HG02870 (cell line): ENCODE results near the gene MACIR.
A peak's percentile ranks its signal among the peaks of the same experiment; 100 is the strongest.
"Not testable (repeated sequence)": the region's sequence is repeated elsewhere in the genome, so short reads cannot be mapped to it uniquely, and the experiment has no call there.

ENCODE experiments used
- ATAC-seq: cut with Tn5 transposase; IDR thresholded peaks from one replicate; pipeline ENCODE4 v1.9.1; 2021; ENCODE audit warnings: mild to moderate bottlenecking, moderate library complexity; ENCODE audit not compliant: unreplicated experiment

Gene MACIR, protein sequence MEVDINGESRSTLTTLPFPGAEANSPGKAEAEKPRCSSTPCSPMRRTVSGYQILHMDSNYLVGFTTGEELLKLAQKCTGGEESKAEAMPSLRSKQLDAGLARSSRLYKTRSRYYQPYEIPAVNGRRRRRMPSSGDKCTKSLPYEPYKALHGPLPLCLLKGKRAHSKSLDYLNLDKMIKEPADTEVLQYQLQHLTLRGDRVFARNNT

DNA sequence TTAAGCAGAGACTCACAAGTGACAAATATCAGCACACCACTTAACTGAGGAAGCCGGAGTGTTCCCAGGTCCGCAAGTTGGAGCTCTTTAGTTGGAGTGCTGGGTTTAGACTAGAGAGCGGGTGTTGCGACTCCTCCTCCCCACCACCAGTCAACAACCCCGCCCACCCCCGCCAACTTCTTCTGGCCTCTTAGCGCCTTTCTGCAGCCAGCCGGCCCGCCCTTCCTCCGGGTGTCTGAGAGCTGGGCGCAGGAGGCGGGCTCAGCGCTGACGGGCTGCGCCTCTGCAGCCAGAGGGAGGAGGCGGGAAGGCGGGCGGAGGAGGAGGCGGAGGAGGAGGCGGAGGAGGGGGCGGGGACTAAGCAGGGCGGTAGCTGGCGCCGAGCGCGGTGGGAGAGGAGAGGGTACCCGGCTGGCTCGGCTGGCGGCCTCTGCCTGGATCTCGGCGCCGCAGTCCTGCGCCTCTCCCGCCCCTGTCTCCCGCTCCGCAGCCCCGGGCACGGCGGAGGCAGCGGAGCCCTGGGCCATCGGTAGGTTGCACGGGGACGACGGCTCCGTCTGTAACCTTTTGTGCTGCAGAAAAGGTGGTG is at the start of gene MACIR:
TSS of gene MACIR (plus strand) at position 396 of the 589 bp plus-strand sequence. CDS start 17,157 bp downstream, outside the sequence.
- peak; percentile 78 for ATAC-seq

DNA sequence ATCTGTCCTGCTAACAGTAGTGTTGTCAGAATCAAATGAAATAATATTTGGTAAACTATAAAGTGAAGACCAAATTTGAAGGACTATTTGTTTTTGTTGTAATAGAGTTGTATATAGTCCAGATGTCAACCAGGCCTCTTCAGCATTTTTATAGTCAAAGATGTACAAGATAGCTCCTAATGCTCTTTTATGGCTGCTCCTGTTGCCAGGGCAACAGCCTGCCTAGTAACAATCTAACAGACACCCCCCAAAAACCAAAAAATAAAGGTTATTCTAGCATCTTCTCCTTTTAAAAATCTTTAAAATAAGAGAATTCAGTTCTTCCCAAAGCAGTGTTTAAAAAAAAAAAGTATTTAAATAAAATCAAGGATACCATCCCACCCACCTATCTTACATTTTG is 49.5 kb upstream of the MACIR start:
- no peak for ATAC-seq

DNA sequence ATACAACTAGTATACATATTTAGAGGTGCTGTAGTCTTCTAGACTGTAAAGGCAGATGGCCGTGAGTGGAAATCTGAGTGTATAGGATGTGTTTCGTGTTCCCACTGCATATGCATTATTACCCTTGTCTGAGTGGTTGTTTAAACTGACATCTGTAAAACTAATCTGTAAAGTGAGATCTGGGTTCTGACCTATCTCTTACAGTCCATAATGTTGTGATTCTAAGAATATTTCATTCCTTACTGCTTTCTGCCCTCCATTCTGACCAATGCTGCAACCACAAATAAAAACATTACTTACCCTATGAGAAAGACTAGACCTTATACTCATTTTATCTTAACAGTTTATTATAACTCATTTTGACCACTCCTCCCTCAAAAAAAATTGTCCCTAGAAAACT is 47.6 kb upstream of the MACIR start:
- ATAC-seq, result no peak

DNA sequence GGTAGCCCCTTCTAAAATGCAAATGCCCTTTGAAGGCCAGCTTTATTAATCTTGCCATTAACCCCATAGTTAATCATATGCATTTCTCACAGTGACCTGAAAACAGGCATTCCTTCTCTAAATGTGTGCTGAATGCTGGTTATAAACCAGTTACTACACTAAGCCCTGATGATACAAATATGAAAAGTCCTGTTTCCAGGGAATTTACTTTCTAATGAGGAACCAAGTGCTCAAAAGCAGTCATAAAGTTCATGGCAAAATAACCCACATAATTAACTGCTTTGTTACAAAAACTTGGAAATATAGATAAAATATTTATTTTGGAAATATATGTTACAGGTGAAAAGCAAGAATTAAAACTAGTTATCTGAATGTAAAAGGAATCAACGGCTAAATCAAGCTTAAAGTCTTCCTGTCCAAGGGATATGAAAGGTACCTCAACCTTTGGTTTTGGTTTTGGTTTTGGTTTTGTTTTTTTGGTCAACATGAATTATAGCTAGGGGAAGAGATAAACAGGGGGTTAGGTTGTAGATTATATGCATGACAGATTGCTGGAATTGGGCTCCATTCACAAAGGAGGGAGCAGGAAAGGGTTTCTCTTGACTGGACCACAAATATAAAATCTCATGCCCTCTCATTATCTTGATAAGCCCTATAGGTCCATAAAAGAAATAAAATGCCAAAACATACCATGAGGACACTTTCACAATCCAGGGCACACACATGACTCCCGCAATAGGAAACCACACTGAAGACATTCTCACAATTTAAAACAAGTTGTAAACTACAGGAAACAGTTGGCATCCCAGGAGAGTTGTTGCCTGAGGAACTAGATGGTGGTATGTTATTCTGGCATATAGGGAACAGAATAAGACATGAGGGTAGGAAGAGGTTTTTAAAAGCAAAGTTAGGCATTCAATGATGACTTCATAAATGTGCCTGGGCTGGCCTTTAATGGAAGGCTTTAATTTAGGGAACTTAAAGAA is 46.7 kb upstream of the MACIR start:
- peak; percentile 55 for ATAC-seq

DNA sequence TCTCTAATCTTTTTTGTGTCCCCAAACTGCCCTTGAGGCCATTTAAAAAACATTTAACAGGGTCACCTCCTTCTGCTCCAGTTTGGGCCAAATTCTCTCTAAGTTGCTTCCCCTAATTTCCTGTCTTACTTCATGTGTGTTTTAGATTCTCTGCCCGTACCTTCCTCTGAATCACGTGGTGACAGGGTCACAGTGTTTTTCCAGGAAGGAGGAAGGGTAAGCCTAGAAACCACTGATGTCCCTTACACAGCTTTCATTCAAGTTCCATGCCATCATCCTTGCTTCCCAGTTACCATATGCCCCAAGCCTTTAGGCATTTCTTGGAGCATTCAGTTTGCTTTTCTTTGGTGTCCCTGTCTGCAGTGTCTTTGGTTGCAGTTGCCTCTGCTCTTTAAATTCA is 42.4 kb upstream of the MACIR start:
- no peak for ATAC-seq

DNA sequence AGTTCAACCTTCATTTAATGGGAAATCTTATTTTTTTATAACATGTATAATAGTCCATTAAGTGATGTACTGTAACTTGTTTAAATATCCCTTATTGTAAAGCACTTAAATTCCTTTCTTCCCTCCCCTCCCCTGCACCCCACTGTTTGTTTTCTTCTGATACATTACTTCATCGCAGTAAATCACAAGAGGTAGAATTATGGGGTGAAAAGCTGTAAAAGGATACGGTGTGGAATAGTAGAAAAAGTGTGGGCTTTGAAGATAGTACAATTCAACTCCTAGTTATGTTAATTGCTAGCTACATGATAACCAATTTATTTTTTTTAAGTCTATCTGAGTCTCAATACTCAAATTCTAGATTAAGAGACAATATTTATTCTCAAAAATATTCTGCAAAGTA is 41.9 kb upstream of the MACIR start:
- no peak for ATAC-seq

DNA sequence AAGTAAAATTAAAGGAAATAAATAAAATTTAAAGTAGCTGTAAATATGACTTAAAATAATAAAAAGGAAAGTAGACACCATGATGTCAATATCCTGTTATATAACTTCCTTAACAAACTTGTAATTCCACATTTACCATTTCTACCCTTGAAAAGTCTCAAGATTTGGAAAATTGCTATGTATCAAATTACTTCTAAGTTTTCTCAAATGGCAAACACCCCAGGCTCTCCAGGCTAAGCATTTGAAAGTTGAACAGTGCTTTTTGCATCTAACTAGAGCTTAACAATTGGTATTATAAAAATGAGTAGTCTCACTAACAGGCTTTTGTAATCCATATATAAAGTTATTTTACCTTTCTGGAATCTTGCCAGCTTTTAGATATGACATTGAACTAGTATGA is 41.5 kb upstream of the MACIR start:
- no peak for ATAC-seq

DNA sequence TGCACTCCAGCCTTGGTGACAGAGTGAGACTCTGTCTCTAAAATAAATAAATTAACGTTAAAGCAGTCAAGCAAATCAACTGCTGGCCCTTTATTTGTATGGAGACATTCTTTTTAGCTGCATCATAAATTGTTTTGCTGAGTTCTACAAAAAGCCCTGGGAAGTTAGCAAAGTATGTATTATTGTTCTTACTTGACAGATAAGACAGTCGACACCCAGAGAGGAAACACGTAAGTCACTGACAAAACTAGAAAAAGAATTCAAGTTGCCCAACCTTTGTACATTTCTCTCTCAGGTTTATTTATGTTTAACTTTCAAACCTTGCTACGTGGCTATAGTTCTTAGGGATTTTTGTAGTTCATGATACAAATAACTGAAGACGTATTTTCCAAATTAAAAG is 40.4 kb upstream of the MACIR start:
- no peak for ATAC-seq

DNA sequence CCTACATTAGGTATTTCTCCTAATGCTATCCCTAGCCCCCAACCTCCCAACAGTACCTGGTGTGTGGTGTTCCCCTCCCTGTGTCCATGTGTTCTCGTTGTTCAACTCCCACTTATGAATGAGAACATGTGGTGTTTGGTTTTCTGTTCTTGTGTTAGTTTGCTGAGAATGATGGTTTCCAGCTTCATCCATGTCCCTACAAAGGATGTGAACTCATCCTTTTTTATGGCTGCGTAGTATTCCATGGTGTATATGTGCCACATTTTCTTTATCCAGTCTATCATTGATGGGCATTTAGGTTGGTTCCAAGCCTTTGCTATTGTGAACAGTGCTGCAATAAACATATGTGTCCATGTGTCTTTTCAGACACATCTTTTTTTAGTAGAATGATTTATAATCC is 39.5 kb upstream of the MACIR start:
- not testable (repeated sequence) for ATAC-seq

DNA sequence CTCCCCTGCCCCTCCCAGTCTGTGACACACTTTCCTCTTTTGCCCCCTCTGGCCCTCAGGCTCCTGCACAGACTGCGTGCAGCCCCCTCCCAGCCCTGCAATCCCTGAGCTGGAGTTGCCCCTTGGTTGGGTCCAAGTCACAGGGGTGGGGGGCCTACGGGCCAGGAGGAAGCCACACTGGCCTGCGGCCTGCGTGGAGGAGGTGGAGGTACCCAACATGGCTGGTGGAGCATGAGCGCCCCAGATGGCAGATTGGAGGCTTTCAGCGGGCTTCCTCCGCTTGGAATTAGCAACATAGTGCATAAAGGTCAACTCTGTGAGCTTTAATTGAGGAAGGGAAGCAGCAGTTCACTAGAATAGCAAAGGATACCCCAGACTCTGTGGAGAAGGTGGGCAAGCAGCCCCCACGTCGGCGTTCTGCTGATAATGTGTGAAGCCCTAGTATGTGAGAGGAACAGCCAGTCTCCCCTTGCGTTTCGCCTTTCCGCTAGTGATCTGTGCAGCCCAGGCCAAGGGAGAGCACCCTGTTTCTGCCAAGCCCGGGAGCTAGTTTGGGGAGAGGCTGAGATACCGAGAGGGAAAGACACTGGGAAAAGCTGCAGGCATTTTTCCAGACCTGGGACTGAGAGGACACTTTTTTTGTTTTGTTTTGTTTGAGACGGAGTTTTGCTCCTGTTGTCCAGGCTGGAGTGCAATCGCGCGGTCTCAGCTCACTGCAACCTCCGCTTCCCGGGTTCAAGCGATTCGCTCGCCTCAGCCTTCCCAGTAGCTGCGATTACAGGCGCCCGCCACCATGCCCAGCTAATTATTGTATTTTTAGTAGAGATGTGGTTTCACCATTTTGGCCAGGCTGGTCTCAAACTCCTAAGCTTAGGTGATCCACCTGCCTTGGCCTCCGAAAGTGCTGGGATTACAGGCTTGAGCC is 35.3 kb upstream of the MACIR start:
- no peak for ATAC-seq

DNA sequence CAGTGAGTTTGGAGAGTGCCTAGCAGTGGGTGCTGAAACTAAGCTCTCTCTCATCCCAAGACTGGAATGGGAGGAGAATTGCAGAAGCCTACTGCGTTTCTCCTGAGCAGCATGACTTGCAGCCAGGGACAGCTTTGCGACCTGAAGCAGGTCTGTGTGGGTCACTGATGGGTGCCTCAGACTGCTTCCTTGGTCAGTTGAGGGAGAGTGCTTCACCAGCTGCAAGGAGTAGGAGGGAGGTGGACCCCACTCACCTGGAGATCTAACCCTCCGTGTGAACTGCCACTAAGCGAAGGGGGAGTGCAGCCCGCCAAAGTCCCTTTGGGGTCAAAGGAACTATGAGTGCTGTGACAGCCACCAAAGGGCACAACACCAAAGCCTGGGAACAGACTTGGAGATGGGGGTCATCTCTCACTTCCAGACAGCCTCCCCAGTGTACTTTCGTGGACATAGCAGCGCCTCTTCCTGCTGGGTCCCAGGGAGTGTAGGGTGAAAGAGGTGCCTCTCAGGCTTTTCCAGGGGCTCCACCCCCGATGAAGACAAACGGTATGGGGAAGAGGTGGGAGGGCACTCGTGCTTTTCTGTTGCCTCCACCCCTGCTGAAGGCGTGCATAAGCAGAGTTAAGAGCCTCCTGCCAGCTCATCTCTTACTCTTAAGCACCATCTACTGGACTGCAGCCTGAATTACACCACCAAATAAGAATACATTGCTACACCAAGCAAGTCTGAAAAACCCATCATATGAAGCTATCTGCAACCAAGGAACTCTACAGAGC is 34.3 kb upstream of the MACIR start:
- peak; percentile 84 for ATAC-seq

DNA sequence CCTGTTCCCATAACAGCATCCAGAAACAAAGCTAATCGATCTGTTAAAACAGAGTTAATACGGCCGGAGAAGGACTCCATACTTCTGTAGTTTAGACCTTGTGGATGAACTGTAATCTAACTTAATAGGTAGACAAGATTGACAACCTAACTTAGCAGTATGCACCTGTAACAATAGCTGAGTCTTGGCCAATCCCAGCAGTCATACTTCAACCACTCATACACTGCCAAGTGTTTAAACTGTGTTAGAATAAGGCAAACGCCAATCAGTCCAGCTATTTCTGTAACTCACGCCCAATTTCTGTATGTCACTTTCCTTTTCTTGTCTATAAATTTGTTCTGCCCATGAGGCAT is 33.7 kb upstream of the MACIR start:
- ATAC-seq, result no peak

DNA sequence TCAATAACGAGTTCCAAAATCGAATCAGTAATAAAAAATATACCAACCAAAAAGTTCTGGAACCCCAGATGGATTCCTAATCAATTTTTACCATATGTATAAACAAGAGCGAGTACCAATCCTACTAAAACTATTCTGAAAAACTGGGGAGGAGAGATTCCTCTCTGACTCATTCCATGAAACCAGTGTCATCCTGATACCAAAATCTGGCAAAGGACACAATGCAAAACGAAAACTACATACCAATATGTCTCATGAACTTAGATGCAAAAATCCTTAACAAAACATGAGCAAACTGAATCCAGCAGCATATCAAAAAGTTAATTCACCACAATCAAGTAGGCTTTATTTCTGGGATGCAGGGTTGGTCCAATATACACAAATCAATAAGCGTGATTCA is 30.5 kb upstream of the MACIR start:
- no peak for ATAC-seq

DNA sequence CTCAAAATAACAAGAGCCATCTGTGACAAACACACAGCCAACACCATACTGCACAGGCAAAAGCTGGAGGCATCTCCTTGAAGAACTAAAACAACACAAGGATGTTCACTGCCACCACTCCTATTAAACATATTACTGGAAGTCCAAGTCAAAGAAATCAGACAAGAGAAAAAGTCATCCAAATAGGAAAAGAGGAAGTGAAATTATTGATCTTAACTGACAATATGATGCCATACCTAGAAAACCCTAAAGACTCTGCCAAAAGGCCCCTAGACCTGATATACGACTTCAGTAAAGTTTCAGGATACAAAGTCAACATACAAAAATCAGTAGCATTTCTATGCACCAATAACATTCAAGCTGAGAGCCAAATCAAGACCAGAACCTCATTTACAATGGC is 30.0 kb upstream of the MACIR start:
- ATAC-seq, result no peak

DNA sequence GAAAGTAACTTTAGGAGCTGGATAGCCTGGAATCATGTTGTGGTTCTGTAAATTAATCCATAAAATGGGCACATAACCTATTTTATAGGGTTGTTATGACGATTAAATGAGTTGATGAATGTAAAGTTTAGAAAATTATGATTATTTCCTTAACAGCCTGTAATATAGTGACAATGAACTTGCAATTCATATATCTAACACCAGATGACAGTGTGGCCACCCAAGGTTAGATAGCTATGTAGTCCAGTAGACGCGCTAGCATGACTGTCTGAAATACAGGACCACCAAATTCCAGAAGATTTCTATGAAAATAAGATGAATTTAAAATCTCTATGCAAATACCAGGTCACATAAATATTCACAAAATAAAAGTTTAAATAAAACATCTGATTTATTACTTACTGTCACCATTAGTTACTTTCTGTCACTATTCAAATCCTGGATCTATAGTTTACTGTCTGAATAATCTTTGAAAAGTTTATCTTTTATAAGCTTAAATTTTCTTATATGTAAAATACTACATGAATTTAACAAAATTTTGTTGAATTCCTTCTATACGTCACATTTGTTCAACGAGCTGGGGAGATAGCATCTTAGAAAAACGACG is 26.1 kb upstream of the MACIR start:
- peak; percentile 80 for ATAC-seq

DNA sequence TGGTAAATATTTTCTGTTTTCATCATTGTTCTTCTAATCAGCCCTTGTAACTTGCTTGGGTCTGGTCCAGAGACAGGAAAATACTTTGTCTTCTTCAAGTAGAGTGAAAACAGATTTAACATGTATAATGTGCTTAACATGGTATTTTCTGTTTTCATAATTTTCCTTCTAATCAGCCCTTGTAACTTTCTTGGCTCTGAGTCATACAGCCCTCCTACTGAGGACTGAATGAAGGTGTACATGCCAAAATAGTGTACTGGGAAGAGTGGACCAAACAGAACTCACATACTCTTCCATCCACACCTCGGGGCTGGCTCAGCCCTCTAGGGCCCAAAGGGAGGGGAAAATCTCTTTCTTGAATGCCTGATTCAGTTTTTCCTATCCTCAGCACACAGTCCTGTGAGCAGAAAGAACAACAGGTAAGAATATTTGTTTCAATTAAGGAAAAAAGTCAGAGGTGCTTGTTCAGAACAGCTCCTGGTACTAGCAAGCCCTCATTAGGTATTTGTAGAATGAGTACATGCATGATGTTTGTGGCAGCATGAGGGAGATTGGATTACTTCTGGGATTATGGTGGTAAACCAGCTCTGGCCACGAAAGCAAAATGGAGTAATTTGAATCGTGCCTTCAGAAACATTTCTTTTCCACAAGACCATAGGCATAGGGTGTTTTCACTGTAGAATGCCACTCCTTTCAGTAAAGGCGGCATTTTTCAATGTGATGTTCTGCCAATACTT is 24.2 kb upstream of the MACIR start:
- ATAC-seq, result no peak

DNA sequence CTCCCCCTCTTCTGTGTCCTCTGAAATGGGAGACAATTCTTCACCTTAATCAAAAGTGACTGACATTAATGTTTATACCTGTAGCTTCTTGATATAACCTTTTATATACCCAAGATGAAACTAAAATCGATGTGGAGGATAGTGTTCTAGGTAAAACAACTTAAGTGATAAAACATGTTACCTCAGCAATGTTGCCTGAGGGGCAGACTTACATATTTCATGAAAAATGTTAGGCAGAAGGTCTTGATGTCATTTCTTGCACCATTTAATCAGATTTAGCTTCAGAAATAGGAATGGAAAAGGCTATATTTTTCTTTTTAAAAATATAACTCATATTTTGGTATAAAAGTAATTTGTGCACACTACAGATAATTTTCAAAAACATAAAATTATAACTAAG is 22.7 kb upstream of the MACIR start:
- no peak for ATAC-seq

DNA sequence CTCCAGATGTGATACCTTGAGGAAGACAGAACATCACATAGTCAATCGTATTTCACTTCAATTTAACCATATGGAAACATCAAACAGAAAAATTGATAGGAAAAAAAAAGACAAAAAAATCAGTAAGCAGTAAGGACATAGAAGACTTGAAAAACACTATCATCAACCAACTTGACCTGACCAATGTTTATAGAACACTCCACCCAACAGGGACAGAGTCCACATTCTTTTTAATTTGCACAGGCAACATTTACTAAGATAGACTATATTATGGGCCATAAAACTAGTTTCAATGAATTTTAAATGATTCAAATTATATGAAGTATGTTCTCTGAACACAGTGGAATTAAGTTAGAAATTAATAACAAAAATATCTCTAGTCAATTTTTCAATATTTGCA is 20.8 kb upstream of the MACIR start:
- ATAC-seq, result no peak

DNA sequence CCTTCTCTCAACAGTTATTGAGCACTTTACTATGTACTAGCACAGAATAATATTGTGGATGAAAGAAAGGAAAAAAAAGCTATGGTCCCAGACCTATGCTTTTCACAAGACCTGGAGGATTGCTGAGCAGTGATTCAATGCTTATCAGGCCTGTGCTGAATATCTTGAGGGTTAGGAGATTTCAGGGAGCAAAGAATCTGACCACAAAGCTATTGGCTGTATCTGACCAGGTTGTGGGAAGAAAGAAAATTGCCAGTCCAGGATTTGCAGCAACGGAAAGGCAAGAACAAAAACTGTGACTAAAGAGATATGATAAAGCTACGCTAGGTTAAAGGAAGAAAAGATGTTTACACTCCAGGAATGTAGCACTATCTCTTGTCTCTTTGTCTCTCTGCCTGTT is 14.9 kb upstream of the MACIR start:
- no peak for ATAC-seq
